OCI-LY3 (cell line): ENCODE measurements around the gene NEMP1.

Source experiments
- H2AFZ ChIP-seq: fragments of 200-600, 300-600 bp; shearing (Covaris generic); 2 replicates; pipeline ENCODE4 v1.6.0; 2014; ENCODE audit warnings: antibody characterized with exemption, low read depth, low read length
- H3K27ac ChIP-seq: fragments of 200-600, 300-600 bp; sonication (generic); 2 replicates; pipeline ENCODE4 v1.5.1; 2014; ENCODE audit warnings: mild to moderate bottlenecking, low read length, moderate library complexity, mixed read lengths
- H3K27me3 ChIP-seq: fragments of 200-600, 300-600 bp; sonication (generic); 2 replicates; pipeline ENCODE4 v1.6.1; 2014; ENCODE audit warnings: low read depth, low read length, mixed read lengths
- H3K36me3 ChIP-seq: fragments of 200-600, 300-600 bp; sonication (generic); replicated peaks from 2 replicates; pipeline ENCODE3; 2014; ENCODE audit warnings: low read depth, low read length, mixed read lengths
- H3K4me1 ChIP-seq: fragments of 300-600, 200-600 bp; sonication (generic); 2 replicates; pipeline ENCODE4 v1.6.1; 2014; ENCODE audit warnings: low read length, mixed read lengths
- H3K4me2 ChIP-seq: fragments of 200-600, 300-600 bp; sonication (generic); 2 replicates; pipeline ENCODE4 v1.6.1; 2014; ENCODE audit warnings: low read length, mixed read lengths
- H3K4me3 ChIP-seq: fragments of 300-600, 200-600 bp; sonication (generic); 2 replicates; pipeline ENCODE4 v1.5.1; 2014; ENCODE audit warnings: antibody characterized with exemption, mild to moderate bottlenecking, low read length, moderate library complexity
- H3K79me2 ChIP-seq: fragments of 300-600, 200-600 bp; shearing (Covaris generic); 2 replicates; pipeline ENCODE4 v1.6.1; 2014; ENCODE audit warnings: mild to moderate bottlenecking, low read length, mixed read lengths
- H3K9ac ChIP-seq: fragments of 300-600, 200-600 bp; shearing (Covaris generic); 2 replicates; pipeline ENCODE4 v1.6.0; 2014; ENCODE audit warnings: mild to moderate bottlenecking, low read length, moderate library complexity
- H3K9me3 ChIP-seq: fragments of 200-600, 300-600 bp; shearing (Covaris generic); 2 replicates; pipeline ENCODE4 v1.6.1; 2014; ENCODE audit warnings: low read length, mixed read lengths; ENCODE audit not compliant: insufficient read depth
- H4K20me1 ChIP-seq: fragments of 200-600, 300-600 bp; sonication (generic); 2 replicates; pipeline ENCODE4 v1.6.1; 2016; ENCODE audit warnings: low read length, mixed read lengths; ENCODE audit not compliant: insufficient read depth
- EZH2phosphoT487 ChIP-seq: fragments of 200-600 bp; shearing (Covaris generic); IDR thresholded peaks from 2 replicates; pipeline ENCODE4 v1.6.1; 2018; ENCODE audit warnings: antibody characterized with exemption, mixed run types, low read depth
- TF ChIP-seq, protein P1 (sequence below): fragments of 200-600, 300-600 bp; sonication (generic); IDR thresholded peaks from 2 replicates; pipeline ENCODE4 v1.5.1; 2014; ENCODE audit warnings: antibody characterized with exemption, low read length, low read depth

NEMP1 gene

GRCh38 chr12:57016348-57016747 lies 62.2 kb downstream of the NEMP1 start, which contains the start of gene TAC3:
TSS of gene TAC3 (minus strand) at chr12:57016529. CDS start at chr12:57015797, 732 bp downstream.
- Histone ChIP-seq H3K9me3 (no peaks in the 10 kb centered on the region), H3K4me3 (no peak within 1 kb of the TSS), H3K27me3 (peaks cover 30% of the 10 kb centered on the region), H3K9ac (no peak within 1 kb of the TSS), H3K36me3 (no peaks in the 10 kb centered on the region), H3K4me1 (peaks cover 37% of the 10 kb centered on the region), H3K79me2 (no peaks in the 10 kb centered on the region), H3K4me2 (no peak within 1 kb of the TSS), H4K20me1 (no peaks in the 10 kb centered on the region), H3K27ac (no peak within 1 kb of the TSS), H2AFZ (no peak within 1 kb of the TSS)
- no peak for TF ChIP-seq EZH2phosphoT487
- TF ChIP-seq, protein P1, sequence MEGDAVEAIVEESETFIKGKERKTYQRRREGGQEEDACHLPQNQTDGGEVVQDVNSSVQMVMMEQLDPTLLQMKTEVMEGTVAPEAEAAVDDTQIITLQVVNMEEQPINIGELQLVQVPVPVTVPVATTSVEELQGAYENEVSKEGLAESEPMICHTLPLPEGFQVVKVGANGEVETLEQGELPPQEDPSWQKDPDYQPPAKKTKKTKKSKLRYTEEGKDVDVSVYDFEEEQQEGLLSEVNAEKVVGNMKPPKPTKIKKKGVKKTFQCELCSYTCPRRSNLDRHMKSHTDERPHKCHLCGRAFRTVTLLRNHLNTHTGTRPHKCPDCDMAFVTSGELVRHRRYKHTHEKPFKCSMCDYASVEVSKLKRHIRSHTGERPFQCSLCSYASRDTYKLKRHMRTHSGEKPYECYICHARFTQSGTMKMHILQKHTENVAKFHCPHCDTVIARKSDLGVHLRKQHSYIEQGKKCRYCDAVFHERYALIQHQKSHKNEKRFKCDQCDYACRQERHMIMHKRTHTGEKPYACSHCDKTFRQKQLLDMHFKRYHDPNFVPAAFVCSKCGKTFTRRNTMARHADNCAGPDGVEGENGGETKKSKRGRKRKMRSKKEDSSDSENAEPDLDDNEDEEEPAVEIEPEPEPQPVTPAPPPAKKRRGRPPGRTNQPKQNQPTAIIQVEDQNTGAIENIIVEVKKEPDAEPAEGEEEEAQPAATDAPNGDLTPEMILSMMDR: no peak

- no peak overlapping the region for H3K27ac ChIP-seq
- H3K36me3 ChIP-seq: no peaks in the 10 kb centered on the region
- H3K9ac ChIP-seq: no peak overlapping the region
- H2AFZ ChIP-seq: no peak overlapping the region
- H3K27me3 ChIP-seq: peaks cover 30% of the 10 kb centered on the region
- peak overlapping the region; percentile 26 for H3K4me3 ChIP-seq
- TF ChIP-seq, protein P1: no peak
- TF ChIP-seq EZH2phosphoT487: no peak
- H4K20me1 ChIP-seq: no peaks in the 10 kb centered on the region
- peak overlapping the region; percentile 74 for H3K4me2 ChIP-seq
- no peaks in the 10 kb centered on the region for H3K9me3 ChIP-seq
- H3K79me2 ChIP-seq: no peaks in the 10 kb centered on the region
- H3K4me1 ChIP-seq: peaks cover 35% of the 10 kb centered on the region
These were observed 65.8 kb downstream of the NEMP1 start for GRCh38 chr12:57012600-57013465.

- H3K27ac ChIP-seq: no peak overlapping the region
- peaks cover 30% of the 10 kb centered on the region for H3K27me3 ChIP-seq
- peak overlapping the region; percentile 34 for H3K4me3 ChIP-seq
- H4K20me1 ChIP-seq: no peaks in the 10 kb centered on the region
- no peaks in the 10 kb centered on the region for H3K79me2 ChIP-seq
- H3K4me2 ChIP-seq: peak overlapping the region; percentile 74
- H3K4me1 ChIP-seq: peaks cover 39% of the 10 kb centered on the region
- H3K9me3 ChIP-seq: no peaks in the 10 kb centered on the region
- H3K9ac ChIP-seq: no peak overlapping the region
- TF ChIP-seq, protein P1: no peak
- no peak for TF ChIP-seq EZH2phosphoT487
- no peaks in the 10 kb centered on the region for H3K36me3 ChIP-seq
- H2AFZ ChIP-seq: no peak overlapping the region
These were observed 66.9 kb downstream of the NEMP1 start for GRCh38 chr12:57011438-57012424.
